NCI-H1436 (cell line): ENCODE results near the gene TMEM271.
"Not testable (repeated sequence)": the region's sequence is repeated elsewhere in the genome, so short reads cannot be mapped to it uniquely, and the experiment has no call there.

ENCODE experiments used
- DNase-seq: peaks from one replicate; lab custom pipeline; 2025; lab: John Stamatoyannopoulos, UW

The TMEM271 gene

DNA sequence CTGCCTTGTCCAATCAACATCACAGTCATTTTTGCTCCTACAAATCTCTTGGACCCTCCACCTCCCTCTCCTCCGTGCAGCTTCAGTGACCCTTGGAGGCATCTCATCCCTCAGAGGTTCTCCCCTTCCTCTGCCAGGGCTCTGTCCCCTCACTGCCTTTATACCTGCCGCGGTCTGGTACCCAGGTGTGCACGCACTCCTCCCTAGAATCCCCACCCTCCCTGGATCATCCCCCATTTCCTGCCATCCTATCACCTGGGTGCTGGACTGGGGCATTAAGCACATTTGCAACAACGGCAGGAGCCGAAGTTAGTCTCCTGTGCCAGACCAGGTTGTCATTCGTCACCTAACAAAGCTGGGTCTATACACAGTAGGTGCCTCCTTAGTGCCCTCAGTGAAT, 10.1 kb downstream of the TMEM271 start:
- no peak for DNase-seq

DNA sequence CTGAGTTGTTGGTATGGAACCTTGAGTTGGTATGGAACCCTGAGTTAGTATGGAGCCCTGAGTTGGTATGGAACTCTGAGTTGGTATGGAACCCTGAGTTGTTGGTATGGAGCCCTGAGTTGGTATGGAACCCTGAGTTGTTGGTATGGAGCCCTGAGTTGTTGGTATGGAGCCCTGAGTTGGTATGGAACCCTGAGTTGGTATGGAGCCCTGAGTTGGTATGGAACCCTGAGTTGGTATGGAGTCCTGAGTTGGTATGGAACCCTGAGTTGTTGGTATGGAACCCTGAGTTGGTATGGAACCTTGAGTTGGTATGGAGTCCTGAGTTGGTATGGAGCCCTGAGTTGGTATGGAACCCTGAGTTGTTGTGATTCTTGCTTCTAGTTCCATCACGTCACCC, 10.5 kb downstream of the TMEM271 start:
- DNase-seq, result not testable (repeated sequence)

DNA sequence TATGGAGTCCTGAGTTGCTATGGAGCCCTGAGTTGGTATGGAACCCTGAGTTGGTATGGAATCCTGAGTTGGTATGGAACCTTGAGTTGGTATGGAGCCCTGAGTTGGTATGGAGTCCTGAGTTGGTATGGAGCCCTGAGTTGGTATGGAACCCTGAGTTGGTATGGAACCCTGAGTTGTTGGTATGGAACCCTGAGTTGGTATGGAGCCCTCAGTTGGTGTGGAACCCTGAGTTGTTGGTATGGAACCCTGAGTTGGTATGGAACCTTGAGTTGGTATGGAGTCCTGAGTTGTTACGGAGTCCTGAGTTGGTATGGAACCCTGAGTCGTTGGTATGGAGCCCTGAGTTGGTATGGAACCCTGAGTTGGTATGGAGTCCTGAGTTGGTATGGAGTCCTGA, 13.6 kb downstream of the TMEM271 start:
- DNase-seq, result not testable (repeated sequence)

DNA sequence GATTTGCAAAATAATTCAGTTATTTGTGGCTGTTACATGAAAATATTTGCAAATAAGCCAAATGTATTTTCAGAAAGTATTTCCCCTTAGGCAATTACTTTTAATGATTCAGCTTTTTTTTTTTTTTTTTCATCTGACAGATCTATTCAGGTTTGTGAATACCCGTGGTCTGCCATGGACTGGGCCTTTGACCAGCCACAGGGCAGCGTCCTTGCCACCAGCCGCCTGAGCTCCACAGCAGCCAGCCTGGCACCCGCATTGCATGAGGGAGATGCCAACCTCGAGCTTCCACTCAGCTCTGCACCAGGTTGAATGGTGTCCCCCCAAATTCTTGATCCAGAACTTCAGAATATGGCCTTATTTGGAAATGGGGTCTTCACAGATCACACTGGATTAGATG, 14.7 kb downstream of the TMEM271 start:
- no peak for DNase-seq

DNA sequence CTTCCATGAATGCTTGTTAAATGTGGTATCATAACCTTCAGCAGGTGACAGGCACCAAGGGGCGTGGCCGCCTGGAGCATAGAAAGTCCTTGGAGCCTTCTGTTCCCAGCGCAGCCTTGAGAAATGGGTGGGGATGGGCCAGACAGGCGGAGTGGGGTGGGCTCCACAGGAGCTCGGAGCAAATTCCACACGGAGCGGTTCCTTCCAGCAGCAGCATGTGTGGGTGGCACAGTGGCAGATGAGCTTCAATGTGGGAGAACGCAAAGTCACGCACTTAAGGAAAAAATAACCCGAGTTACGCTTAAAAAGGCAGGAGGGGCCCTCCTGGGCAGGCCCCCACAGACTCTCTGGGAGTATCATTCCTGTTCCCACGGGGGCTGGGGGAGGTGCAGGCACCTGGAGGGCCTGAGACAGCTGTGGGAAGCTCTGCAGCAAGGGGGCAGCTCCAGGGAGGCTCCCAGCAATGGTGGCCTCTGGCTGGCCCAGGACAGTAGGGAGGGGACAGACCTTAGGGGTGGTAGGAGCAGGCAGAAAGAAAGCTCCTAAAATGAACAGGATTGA, 15.3 kb downstream of the TMEM271 start:
- no peak for DNase-seq

DNA sequence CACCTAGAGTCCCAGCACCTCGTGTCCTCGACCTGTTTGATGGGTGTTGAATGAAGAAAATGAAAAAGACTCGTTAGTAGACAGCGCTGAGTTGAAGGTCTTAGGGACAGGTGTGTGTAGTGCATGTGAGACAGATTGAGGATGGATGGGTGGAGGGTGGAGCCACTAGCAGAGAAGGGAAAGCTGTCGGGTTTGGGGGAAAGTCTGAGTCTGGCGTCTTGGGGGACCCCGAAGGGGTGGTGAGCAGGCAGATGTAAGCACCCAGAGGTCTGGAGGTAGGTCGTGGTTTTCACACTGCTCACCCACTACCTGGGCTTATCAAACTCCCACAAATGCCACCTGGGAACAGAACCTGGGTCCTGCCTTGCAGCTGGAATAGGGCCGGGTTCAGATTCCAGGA, 16.0 kb downstream of the TMEM271 start:
- DNase-seq, result no peak

DNA sequence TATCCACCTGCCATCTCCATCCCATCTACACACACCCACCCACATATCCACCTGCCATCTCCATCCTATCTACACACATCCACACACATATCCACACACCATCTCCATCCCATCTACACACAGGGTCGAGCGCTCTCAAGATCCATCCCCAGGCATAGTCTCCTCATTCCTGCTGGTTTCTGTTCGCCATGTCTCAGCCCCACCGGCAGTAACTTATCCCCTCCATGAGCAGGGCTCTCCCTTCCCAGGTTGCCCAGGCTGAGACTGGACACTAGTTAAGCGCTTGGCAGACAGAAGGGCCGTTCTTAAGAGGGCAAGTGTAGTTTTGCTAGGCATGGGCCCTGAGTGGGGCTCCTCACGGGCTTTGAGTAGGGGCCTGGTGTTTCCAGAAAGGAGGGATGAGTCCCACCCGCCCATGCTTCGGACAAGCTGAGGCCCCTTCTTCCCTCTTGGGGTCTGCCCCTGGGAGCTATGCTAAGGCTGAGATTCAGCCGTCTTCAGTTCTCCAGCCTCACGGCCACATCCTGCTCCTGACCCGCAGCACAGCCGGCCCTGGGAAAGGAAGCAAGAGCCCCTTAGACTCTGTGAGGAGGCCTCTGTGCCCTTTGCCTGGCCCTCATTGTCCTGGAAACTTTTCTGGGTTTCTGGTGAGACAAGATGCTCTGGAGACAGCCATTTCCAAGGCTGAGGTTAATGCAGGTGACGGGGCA, 20.4 kb downstream of the TMEM271 start:
- no peak for DNase-seq

DNA sequence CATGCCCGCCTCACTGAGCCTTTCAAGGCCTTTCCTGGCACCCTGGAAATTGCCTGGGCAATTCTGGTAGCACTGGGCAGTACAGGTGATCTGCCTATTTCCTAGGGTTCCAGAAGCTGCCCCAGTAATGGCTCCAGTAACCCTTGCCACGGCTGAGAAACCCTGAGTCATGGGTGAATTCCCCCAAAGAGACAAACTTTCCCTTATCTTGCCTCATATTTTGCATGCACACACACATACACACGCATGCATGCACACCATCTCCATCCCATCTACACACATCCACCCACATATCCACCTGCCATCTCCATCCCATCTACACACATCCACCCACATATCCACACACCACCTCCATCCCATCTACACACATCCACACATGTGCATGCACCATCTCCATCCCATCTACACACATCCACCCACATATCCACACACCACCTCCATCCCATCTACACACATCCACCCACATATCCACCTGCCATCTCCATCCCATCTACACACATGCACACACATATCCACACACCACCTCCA, 21.2 kb downstream of the TMEM271 start:
- DNase-seq, result not testable (repeated sequence)

DNA sequence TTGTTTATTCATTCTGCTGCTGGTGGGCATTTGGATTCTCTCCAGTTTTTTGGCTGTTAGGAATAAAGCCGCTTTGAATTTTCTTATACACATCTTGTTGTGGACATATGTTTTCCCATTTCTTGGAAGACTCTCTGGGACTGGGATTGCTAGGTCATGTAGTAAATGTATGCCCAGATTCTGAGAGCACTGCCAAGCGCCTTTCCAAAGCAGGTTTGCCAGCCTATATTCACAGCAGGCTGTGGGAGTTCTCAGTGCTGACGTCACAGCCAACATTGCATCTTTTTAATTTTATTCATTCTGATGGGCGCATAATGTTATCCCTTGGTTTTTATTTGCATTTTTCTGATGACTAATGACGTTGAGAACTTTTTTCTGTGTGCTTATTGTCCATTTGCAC, 24.1 kb downstream of the TMEM271 start:
- no peak for DNase-seq

DNA sequence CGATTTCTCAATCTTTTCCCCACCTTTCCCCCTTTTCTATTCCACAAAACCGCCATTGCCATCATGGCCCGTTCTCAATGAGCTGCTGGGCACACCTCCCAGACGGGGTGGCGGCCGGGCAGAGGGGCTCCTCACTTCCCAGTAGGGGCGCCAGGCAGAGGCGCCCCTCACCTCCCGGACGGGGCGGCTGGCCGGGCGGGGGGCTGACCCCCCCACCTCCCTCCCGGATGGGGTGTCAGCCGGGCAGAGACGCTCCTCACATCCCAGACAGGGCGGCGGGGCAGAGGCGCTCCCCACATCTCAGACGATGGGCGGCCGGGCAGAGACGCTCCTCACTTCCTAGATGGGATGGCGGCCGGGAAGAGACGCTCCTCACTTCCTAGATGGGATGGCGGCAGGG, 25.8 kb downstream of the TMEM271 start:
- DNase-seq, result not testable (repeated sequence)

DNA sequence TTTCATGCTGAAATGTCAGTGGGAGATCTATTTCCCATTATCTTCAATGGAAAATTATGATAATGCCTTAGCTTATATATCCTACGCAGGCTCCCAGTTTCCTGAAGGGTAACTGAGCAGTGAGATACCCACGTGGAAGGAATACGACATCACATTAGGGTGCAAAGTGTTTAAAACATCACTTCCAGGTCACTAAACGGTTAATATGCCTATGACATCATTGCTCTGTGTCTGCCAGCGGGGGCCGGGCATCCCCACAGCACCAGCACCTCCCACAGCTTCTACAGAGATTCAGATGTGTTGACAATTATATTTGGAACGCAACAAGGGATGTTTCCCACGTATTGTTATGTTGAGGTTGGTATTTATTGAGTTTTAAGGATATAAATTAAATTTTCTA, 27.1 kb downstream of the TMEM271 start:
- DNase-seq, result no peak

DNA sequence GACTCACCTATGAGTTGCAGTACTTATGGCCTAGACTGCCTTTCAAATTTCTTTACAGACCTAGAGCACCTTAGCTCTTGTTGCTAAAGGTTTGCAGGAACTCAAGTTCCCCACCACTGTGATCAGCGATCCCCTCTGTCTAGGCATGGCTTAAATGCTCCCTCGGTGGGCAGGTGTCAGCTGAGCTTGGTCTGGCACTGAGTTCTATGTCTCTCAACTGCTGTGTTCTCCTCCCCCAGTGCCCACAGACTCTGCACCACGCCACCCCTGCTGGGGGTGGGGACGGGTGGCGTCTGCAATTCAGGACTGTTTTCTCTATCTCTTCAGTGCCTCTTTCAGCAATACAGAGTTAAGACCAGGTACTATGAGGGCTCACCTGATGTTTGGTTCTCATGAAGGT, 30.5 kb downstream of the TMEM271 start:
- no peak for DNase-seq

DNA sequence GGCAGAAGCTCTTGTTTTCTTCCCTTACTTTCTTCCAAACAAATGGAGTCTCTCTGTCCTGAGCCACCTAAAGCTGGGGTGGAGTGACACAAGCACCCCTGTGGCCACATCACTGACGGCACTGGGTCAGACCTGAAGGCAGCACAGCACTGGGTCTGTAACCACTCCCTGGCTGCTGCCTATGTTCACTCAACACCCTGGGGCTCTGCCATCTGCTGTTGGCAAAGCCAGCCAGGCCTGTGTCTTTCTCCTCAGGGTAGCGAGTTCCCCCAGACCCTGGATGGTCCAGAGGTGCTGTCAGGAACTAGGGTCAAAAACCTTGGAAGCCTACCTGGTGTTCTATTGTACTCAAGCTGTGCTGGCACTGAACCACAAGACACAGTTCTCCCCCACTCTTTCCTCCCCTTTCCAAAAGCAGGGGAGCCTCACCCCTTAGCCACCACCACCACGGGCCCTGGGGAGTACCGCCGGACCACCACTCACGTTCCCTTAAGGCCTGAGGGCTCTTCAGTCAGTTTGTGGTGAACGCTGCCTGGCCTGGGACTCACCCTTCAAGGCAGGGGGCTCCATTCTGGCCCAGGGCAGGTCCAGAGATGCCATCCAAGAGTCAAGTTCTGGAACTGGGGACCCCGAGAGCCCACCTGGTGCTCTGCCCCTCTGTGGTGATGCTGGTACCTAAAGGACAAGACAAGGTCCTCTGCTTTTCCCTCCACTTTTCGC, 31.5 kb downstream of the TMEM271 start:
- DNase-seq, result no peak

DNA sequence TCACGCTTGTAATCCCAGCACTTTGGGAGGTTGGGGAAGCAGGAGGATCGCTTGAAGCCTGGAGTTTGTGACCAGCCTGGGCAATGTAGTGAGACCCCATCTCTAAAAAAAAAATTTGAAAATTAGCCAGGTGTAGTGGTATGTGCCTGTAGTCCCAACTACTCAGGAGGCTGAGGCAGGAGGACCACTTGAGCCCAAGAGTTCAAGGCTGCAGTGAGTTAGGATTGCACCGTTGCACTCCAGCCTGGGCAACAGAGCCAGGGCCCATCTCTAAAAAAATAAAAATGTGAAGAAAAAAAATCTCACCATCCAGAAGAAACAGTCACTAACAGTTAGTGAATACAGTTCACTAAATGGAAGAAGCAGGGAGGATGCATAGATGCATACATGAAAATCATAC, 34.8 kb downstream of the TMEM271 start:
- no peak for DNase-seq

DNA sequence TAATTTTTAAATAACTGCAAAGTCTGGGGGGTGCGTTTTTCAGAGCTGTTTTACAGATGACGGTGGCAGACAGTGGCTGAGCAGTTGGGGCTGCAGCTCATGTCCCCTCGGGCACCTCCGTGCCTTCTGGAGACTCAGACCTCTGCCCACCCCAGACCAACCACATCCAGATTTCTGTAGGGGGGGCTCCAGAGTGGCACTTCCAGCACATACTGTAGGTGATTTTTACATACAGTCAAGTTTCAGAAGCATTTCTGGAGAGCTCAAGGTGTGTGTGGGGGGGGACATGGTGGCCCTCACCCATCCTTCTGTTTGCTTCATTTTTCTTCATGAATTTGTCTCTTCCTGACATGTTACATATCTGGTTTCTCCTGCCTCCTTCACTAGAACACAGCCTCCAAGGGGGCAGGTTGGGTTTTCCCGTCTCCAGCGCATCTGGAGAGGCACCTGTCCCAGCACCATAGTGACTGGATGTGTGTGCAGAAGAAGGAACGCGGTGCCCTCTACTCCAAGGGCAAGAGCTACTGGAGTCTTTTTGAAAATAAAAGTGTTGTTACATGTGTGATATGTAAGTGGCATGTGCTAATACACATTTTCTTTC, 37.5 kb downstream of the TMEM271 start:
- DNase-seq, result no peak

DNA sequence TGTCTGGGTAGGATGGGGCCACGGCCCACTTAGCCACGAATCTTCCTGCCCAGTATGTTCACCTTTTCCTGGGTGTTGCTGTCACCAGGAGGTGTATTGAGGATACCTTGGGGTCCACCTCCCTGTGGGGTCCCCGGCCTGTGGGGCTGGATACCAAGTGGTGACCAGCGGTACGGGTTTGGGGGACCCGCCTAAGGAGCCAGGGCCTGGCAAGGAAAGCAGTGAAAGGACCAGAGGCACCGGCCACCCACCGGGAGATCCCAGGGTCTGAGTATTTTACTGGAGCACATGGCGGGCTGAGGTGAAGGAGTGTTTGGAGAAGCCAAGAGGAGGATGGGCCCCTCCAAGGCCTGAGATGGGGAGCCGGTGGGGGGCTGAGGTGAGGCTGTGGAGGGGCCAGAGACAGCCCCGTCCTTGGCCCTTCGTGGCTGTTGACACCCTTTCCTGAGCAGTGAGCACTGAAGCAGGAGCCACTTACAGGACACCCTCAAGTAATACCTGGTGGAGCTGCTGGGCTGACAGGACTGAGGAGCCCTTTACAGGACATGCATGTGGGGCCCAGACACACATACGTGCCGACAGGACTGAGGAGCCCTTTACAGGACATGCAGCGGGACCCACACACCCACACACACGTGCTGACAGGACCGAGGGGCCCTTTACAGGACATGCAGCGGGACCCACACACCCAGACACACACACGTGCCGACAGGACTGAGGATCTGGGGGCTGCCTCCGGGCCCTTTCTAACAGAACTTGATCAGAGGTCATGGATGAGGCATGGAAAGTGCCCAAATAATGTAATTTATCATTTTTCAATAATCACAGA, 38.4 kb downstream of the TMEM271 start:
- no peak for DNase-seq

DNA sequence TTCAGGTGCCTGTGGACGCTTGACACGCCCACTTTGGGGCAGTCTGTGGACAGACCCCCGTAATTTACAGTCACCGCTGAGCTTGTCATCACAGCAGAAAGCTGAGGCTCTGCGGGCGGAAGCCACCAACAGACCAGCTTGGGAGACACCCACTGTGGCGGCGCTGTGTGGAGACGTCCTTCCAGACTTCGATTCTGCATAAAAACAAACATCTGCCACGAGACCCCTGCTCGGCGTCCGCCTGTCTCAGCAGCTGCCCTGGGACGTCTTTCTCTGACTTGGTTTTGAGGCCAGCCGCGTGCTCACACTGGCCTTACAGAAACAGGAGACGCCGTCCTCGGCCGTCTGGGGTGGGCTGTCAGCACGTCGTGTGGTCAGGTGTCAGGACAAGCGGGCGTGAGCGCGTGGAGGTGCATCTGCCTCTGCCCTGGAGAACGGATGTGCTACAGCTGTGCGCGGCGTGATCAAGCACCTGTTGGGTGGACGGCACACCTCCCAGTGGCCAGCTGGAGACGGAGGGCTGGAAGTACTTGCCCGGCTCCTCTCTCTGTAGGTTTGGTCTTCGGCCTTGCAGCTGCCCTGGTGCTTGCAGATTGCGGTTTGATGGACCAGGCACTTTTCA, 39.6 kb downstream of the TMEM271 start:
- DNase-seq, result no peak

DNA sequence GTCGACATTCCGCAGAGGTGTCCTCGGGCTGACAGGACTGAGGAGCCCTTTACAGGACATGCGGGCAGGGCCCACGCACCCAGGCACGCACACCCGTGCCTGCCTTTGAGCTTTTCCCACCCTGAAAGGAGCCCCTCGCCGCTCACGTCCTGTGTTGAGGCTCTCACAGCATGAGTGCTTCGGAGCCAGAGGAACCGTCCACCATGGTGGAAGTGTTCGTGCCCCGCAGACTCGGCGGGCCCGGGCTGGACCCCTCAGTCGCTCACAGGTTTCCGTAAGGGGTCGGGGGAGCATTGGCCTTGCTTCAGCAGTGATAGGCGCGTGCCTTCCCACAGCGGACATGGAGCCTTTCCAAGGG, 40.2 kb downstream of the TMEM271 start:
- DNase-seq, result no peak

DNA sequence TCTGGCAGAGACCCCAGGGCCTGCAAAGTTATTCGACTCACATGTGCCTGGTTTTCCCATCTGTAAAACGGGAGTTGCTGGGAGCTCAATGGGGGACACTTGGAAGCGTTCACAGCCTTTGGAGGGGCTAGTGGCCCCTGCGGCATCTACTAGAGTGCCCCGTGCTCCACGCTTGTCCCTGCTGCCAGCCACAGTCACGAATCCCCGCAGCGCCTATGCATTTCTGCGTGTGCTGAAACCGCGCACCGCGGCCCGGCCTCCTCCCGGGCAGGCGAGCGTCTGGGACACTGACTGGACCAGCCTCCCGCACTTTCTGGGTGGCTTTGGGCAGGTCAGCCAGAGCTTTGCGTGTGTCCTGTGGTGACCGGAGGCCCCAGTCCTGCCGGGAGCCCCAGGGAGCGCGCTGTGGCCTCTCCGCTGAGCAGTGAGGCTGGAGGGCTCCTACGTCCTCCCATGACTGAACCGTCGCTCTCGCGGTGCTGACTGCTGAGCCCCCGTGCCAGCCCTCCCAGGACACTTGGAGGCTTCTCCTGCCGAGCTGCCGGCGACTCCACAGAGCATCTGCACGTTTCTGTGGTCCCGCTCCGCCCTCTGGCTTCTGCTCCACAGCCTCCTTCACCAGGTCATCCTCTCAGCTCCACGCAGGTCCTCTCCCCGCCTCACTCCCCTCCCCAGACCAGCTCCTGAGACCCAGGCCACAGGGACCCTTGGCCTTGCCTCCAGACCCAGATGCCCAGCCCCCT, 40.7 kb downstream of the TMEM271 start:
- DNase-seq, result no peak

DNA sequence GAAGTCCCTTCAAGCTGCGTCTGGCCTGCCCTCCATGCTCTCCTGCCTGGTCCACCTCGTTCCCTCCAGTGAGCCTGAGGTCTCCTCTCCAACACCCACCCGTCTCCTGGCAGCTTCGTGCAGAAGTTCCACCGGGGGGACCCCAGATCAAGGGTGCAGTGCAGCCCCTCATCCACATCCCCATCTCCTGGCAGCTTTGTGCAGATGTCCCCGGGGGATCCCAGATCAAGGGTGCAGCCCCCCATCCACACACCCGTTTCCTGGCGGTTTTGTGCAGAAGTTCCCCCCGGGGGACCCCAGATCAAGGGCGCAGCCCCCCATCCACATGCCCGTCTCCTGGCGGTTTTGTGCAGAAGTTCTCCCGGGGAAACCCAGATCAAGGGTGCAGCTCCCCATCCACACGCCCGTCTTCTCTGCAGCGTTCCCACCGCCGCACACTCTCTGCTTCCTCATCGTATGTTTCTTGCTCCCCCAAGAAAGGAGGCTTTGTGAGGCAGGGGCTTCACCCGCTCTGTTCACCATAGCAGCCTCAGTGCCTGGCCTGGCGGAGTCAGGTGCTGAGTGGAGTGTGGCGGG, 41.4 kb downstream of the TMEM271 start:
- DNase-seq, result no peak
